IMR-90 (cell line): ENCODE measurements around the gene GLT1D1.

ENCODE experiments used
- CEBPB ChIP-seq: IDR thresholded peaks from 2 replicates; pipeline ENCODE4 v1.6.1; 2012; ENCODE audit warnings: low read depth, low read length, improper control_type of control experiment
- CTCF ChIP-seq: conservative IDR thresholded peaks from 2 replicates; pipeline ENCODE4 v1.5.1; 2012; ENCODE audit warnings: mild to moderate bottlenecking, low read depth, low read length, improper control_type of control experiment
- MAZ ChIP-seq: IDR thresholded peaks from 2 replicates; pipeline ENCODE4 v1.6.1; 2012; ENCODE audit warnings: low read depth, mild to moderate bottlenecking, low read length, improper control_type of control experiment, moderate library complexity, borderline replicate concordance
- POLR2A ChIP-seq: IDR thresholded peaks from 2 replicates; pipeline ENCODE4 v1.6.1; 2012; ENCODE audit warnings: mild to moderate bottlenecking, low read depth, low read length
- RAD21 ChIP-seq: IDR thresholded peaks from 2 replicates; pipeline ENCODE4 v1.6.1; 2012; ENCODE audit warnings: low read length, improper control_type of control experiment
- USF2 ChIP-seq: fragments of 150-350 bp; IDR thresholded peaks from 2 replicates; pipeline ENCODE4 v1.6.1; 2017; ENCODE audit warnings: mild to moderate bottlenecking, antibody characterized with exemption, low read length, low read depth

- TF ChIP-seq CTCF (no peak), CEBPB (no peak), MAZ (no peak), POLR2A (no peak), RAD21 (no peak), USF2 (no peak)
These were observed 116.8 kb downstream of the GLT1D1 start for GRCh38 chr12:128970110-128970509.
